GM11168 (cell line): ENCODE data around the gene NKTR.
"Not testable (repeated sequence)": the region's sequence is repeated elsewhere in the genome, so short reads cannot be mapped to it uniquely, and the experiment has no call there.

Experiments
- in situ Hi-C: fragments of 300-500 bp; cut with MboI; formaldehyde crosslinking; loops from one replicate; pipeline ENCODE4 v1.12.0; 2022; ENCODE audit warnings: low sequenced_read_pairs; ENCODE audit not compliant: unreplicated experiment

NKTR gene

DNA sequence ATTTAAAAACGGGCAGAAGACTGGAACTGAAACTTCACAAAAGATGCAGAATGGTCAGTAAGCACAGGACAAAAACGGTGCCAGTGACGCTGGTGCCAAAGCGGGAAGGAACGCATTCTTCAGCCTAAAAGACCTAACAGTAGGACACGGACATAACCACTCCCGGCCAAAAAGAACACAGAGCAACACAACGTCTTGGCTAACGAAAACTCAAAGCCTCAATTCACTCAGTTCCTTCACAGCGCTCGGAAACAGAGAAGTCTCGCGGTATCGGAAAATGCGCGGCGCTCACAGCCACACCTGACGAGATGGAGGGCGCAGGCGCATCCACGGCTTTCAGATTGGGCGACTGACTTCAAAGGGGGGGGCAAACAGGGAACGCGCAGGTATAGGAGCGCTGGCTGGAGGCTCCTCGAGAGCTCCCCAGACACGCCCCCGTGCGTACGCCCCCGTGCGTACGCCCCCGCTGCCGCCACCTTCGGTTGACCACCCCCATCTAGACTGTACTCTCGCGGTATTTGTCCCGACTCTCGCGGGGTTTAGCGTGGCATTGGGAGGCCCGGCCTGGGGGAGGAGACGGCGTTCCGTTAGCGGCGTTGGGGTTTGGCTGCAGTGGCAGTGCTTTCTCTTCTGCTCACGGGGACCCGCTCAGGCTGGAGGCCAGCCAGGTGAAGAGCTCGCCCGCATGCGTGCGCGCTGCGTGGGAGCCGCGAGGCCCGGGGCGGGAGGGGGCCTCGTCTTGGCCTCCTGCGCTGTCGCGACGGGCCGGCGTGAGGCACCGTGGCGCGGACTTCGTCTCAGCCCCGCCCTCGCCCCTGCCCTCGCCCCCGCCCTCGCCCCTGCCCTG, at the start of gene NKTR:
TSS of gene NKTR (plus strand) at position 576 of the 847 bp plus-strand sequence. CDS start 321 bp downstream, outside the sequence.
- in situ Hi-C loops, result no loop called here

DNA sequence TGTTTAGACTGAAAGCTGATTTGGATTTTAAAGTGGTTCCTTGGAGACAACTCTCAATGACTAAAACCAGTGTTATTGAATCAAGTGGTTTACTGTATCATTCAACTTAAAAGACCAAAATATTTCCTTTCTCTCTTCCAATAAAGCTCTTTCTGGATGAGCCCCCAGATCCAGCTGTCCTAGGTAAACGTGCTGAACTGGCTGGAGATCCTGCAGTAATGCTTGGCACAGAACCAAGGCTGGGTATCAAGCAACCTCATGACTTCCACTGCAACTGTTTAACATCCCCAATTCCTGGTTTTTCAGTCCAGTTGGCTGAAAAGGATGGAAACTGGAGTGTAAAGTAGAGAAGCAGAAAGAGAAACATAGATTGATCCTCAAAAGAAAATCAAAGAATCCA, 47.7 kb upstream of the NKTR start:
- in situ Hi-C loops, result no loop called here

DNA sequence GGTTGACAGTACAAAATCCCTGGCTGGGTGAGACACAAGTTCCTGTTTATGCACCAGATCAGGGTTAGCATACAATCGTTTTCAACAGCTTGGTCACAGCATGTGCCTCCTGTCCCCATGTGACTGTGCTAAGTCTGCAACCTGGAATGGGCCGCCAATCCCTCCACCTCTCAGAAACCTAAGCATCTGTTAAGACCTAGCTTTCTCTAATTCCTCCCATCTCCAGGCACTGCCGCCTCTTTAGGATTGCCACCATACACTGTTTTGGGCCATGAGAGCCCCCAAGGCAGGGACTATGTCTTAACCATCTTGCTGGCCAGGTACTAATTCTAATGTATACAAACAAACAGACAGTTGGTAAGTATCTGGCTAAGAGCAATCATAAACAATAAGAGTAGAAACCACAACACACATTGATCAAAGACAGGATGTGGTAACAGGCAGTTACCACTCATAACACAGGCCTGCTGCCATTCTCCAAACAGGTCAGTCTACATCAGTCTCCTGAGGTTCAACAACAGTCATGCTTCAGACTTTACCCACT, 44.3 kb upstream of the NKTR start:
- in situ Hi-C loops, result no loop called here

DNA sequence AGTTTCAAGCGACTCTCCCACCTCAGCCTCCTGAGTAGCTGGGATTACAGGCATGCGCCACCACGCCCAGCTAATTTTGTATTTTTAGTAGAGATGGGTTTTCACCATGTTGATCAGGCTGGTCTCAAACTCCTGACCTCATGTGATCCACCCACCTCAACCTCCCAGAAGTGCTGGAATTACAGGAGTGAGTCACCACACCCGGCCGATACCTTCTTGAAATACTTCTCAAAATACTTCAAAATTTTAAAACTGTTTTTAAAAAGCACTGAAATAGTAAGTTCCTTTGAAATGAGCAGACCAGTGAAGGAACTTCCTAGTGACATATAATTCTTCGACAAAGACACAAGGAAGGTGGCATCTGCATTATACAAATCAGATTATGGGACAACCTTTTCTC, 43.7 kb upstream of the NKTR start:
- in situ Hi-C loops, result not testable (repeated sequence)

DNA sequence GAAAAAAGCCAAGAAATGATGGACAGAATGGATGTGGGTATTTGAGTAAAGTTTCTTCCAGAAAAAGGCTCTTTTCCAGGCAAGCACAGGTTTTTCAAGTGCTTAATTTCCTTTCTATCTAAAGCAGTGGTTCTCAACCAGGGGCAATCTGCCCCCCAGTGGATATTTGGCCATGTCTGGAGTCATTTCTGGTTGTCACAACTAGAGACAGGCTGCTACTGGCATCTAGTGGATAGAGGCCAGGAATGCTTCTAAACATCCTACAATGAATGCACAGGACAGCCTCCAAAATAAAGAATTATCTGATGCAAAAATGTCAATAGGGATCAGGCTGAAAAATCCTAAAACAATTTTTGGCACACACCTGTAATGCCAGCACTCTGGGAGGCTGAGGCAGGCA, 42.6 kb upstream of the NKTR start:
- in situ Hi-C loops, result no loop called here

DNA sequence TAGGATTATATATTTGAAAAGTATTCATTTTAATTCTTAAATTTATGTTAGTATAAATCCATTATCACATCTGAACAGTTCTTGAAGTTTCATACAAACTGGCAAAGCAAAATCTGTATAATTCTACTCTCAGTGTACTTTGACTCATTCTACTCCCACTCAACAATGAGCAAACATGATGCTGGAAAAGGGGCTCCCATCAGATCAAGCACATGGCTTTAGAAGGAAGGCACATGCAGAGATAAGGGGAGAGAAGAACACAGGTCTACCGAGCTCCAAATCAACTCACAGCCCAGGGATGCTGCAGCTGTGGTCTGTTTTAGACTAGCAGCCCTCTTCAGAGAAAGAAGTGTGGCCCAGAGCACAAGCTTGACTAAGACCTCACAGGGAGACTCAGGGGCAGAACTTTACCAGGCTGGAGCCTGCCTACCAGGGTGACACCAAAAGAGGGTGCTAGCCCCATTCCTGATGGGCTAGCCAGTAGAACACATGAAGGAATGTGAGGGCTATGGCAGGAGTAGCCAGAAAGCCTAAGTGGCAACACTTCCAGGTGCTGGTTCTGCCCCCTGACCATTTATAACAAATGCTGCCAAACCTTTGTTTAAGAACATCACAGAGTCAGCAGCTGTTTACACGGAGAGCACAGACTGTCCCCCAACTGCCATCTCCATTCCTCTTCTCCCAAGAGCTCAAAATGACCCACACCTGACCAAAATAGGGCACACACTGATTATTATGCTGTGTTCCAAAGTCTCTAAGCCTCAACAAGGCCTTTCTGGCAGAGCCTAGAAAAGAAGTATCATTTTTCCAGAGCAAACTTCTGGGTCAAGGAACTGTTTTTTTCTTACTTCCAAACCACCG, 38.2 kb upstream of the NKTR start:
- in situ Hi-C loops, result no loop called here

DNA sequence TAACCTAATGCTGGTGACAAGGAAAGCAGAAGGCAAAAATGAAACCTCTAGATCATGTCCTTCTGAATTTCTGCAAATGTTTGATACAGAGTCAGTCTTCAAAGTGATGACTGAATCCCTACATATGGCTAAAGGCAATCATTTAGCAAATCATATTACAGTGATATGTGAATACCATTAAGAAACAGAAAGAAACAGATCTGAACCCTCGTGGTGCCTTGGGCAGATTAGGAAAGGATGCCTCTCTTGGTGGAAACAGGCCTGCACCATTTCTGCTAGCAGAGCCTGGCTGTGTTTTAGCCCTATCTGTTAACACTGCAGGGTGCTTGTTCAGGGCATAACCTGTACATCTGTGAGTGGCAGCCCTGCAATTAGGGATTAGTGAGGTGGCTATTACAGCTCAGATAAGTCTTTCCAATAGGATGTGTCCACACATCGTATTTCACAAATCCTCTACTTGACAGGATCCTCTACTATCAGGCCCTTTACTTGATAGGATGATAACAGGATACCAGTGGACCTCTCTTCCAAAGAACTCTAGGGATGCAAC, 30.8 kb upstream of the NKTR start:
- in situ Hi-C loops, result no loop called here

DNA sequence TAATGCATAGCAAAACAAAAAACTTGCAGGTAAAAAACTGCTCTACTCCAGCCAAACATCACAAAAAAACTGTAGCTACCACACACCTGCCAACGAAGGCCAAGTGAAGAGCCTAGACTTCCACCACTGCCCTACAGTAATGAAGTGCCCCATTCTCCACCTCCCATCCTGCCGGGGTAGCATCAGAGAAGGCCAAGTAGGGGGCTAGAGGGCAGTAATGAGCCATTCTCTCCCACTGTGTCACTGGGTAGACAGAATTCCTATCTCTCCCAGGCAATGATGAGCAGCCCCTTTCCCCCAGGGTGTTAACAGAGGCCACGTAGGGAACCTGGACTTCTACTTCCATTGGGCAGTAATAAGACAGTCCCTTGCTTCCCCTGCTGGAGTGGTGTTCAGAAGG, 28.2 kb upstream of the NKTR start:
- in situ Hi-C loops, result no loop called here

DNA sequence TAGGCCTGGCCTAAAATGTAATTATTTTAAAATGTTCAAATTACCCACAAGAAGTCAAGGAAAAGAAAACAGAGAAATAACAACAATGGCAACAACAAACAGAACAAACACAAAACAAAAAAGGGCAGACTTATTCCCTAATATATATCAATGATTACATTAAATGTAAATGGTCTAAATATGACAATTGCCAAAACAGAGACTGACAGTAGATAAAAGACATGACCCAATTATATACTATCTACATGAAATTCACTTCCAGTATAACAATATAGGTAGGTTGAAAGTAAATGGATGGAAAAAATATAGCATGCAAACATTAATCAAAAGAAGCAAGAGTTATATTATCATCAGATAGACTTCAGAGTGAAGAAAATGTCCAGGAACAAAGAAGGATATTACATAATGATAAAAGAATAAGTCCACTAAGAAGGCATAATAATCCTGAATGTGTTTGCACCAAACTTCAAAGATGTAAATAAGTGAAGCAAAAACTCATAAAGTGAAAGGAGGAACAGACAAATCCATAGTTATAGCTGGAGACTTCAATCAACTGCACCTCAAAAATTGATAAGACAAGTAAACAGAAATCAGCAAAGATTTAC, 25.2 kb upstream of the NKTR start:
- in situ Hi-C loops, result no loop called here

DNA sequence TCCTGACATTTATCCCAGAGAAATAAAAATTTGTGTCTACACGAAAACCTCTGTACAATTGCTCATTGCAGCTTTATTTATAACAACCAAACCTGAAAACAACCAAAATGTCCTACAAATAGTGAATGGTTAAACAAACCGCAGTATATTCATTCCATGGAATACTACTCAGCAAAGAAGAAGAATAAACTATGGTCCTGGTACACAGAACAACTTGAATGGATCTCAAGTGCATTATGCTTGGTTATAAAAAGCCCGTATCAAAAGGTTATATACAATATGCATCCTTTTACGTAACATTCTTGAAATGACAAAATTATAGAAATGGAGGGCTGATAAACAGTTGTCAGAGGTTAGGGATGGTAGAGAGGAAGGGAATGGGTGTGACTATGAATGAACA, 22.4 kb upstream of the NKTR start:
- in situ Hi-C loops, result no loop called here

DNA sequence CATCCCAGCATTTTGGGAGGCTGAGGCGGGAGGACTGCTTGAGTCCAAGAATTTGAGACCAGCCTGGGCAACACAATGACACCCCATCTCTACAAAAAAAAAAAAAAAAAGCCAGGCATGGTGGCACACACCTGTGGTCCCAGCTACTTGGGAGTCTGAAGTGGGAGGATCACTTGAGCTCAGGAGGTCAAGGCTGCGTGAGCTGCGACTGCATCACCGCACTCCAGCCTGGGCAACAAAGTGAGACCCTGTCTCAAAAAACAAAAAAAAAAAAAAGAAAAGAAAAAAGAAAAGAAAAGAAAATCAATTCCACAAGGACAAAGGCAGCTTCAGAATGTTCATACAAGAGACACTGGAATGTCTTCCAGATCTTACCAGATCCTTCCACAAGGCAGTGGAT, 21.1 kb upstream of the NKTR start:
- in situ Hi-C loops, result not testable (repeated sequence)

DNA sequence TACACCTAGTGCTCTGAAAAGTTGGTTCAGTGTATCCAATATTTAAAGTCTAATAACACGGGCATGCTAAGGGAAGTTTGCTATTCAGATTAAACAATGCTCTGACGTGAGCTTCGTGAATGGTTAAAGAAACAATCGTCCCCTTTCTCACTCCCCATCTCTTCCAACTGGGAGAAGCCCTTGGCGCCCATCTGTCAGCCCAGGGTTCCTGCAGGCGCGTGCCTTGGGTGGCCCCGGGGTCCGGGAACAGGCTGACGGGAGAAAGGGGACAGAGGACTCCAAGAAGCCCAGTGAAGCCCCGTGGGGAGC, 19.1 kb upstream of the NKTR start:
- in situ Hi-C loops, result no loop called here

DNA sequence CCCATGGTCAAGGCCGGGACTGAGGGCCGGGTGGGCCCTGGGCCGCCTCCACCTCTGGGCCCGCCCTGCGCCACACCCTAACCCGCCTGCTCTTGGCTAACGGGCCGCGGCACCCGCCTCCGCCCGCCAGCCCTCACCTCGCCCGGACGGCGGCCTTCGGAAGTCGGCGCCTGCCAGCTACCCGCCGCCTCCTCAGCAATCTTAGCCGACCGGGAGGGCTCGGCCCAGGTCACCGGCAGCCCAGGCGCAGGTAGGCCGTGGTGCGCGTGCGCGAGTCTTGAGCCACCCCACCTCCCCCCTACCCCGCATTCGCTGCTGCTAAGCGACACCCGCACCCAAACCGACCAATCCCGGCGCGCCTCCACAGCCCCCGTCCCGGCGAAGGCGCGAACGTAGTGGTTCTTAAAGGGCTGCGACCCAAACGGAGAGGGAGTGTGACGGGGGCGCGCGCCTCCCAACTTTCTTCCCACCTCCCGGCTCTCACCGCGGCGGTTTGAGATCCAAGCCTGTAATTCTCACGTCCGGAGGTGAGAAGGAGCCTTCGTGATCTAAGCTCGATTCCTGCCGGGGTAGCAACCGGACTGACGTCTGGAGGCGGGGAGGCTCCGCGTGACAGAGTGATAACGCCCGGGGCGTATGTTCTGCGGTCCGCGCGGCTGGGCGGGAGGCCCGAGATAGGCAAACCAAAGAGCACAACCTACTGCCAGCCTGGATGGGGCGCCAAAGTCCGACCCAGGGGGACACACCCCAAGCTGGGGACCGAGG, 18.6 kb upstream of the NKTR start, which contains the start of gene SEC22C:
TSS of gene SEC22C (minus strand) at position 259 of the 765 bp plus-strand sequence. CDS start 12,921 bp downstream, outside the sequence.
- in situ Hi-C loops, result no loop called here

DNA sequence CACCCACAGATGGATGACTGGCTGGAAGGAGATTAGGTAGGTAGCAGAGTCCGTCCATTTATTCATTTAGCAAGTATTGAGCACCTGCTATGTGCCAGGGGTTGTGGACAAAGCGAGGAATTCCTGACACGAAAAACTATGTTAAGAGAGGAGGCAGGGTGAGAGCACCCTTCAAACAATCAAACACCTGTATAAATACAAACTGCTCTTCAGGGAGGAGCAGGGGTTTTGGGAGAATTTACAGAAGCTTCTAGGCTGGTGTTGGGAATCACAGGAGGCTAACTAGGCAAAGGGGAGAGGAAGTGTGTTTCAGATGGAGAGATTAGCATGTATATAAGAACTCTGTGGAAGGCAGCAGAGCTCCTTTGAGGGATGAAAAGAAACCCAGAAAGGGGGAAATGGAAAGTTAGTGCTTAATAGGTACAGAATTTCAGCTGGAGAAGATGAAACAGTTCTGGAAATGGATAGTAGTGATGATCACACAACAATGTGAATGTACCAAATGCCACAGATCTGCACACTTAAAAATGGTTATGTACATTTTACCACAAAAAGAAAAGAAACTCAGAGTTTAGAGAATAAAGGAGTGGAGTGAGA, 17.9 kb upstream of the NKTR start:
- in situ Hi-C loops, result no loop called here

DNA sequence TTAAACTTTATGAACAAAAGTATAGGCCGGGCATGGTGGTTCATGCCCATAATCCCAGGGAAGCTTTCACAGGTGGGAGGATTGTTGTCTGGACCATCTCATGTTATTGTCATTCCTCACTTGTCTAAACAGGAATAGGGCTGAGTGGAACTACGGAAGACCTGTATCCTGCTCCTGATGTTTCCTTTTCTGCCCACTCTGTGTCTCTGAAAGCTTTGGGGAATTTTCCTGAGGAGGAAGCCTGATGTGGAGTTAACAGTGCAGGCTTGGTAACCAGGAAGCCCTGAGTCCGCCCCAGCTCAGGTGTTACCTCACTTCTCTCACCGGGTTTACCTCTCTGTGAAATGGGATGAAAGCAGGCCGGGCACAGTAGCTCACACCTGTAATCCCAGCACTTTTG, 11.9 kb upstream of the NKTR start:
- in situ Hi-C loops, result no loop called here

DNA sequence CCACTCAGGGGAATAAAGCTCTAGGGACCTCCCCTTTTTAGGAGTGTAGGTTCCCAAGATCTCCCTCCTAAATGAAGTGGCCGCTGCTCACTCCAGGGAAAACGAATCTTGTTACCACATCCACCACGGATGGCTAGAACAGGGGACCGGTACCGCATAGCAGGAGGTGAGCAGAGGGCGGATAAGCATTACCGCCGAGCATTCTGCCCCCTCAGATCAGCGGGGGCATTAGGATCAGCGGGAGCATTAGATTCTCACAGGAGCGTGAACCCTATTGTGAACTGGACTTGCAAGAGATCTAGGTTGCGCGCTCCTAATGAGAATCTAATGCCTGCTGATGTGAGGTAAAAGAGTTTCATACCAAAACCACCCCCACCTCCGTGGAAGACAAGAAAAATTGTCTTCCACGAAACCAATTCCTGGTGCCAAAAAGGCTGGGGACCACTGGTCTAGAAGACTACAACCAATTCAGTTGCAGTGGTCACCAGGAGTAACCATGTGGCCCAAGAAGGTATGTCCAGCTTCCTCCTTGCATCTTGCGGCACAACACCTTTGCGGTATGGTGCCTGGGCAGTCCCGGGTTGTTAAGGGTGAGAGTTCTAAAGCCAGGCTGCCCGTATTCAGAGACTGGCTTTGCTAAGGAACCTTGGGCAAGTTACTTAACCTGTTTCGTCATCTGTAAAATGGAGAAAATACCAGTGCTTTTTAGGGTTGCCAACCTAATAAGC, 10.9 kb upstream of the NKTR start:
- in situ Hi-C loops, result no loop called here

DNA sequence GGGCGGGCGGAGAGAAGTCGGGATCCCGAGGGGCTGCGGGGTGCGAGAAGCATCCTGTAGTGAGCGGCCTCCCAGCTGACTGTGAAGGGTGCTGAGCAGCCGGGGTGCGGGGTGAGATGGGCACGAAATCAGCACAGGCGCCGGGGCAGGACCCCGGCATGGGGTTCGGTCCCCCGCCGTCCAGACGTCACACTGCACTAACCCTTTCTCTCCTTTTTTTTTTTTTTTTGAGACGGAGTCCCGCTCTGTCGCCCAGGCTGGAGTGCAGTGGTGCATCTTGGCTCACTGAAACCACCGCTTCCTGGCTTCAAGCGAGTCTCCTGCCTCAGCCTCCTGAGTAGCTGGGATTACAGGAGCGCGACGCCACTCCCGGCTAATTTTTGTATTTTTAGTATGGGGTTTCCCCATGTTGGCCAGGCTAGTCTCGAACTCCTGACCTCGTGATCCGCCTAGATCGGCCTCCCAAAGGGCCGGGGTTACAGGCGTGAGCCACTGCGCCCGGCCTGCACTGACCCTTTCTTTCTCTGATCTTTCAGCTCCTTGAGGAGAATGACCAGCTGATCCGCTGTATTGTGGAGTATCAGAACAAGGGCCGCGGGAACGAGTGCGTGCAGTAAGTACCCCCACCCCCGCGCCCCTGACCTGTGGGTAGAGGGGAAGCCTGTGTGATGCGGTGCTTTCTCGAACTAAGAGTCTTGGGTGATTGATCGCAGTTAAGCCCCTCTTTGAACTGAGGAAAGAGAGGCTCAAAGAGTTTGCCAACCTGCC, 9.3 kb upstream of the NKTR start:
- in situ Hi-C loops, result no loop called here

DNA sequence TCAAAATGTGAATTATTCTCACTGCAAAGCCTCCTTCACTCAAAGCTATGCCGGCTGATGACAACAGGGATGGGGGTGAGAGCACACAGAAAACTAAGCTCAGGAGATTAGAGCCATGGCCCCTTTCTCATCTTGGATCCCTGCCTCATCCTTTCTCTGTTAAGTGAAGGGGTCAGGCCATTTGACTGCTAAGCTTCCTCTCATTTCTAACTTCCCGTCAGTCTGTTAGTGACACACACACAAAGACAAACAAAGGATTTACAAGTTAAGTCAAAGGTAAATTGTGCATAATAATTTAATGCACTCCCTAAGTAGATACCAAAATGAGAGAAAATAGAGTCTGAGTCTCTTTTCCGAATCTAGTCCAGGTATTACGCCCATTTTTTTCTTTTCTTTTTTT, 8.7 kb upstream of the NKTR start:
- in situ Hi-C loops, result no loop called here
